DND-41 (cell line): Measurements from ENCODE around the gene POLDIP3.
A peak's percentile ranks its signal among the peaks of the same experiment; 100 is the strongest.

Source experiments
- ATAC-seq: fragments of 200-7000 bp; cut with Tn5 transposase; 3 replicates; pipeline ENCODE4 v1.9.1; 2021; ENCODE audit warnings: low read depth; ENCODE audit not compliant: insufficient read depth
- DNase-seq: peaks from one replicate; pipeline ENCODE4 v3.0.0-alpha.2; 2020
- H2AFZ ChIP-seq: 2 replicates; pipeline ENCODE4 v1.6.0; 2012; ENCODE audit warnings: low read depth, low read length
- H3K27ac ChIP-seq: 2 replicates; pipeline ENCODE4 v1.5.1; 2012; ENCODE audit warnings: low read length, inconsistent platforms
- H3K27me3 ChIP-seq: fragments of 200-600 bp; sonication (generic); 2 replicates; pipeline ENCODE4 v1.6.0; 2012; ENCODE audit warnings: low read length, mild to moderate bottlenecking, inconsistent platforms; ENCODE audit not compliant: insufficient read depth, poor library complexity
- H3K36me3 ChIP-seq: 2 replicates; pipeline ENCODE4 v1.5.1; 2012; ENCODE audit warnings: low read length, inconsistent platforms; ENCODE audit not compliant: insufficient read depth
- H3K4me1 ChIP-seq: 2 replicates; pipeline ENCODE4 v1.5.1; 2012; ENCODE audit warnings: mild to moderate bottlenecking, low read length; ENCODE audit not compliant: insufficient read depth
- H3K4me2 ChIP-seq: 2 replicates; pipeline ENCODE4 v1.6.0; 2012; ENCODE audit warnings: mild to moderate bottlenecking, moderate library complexity, low read length, inconsistent platforms; ENCODE audit not compliant: insufficient read depth
- H3K4me3 ChIP-seq, 2 experiments: fragments of 200-600 bp in 1 of 2; shearing (Covaris generic) in 1 of 2; 2 replicates each; pipeline ENCODE4 v1.5.1; 2012 to 2016; ENCODE audit warnings: inconsistent platforms in 2 of 2, low read length in 2 of 2, mild to moderate bottlenecking in 2 of 2, low read depth in 1 of 2, moderate library complexity in 1 of 2
- H3K79me2 ChIP-seq: 2 replicates; pipeline ENCODE4 v1.6.0; 2012; ENCODE audit warnings: low read length, inconsistent platforms; ENCODE audit not compliant: insufficient read depth
- H3K9ac ChIP-seq: 2 replicates; pipeline ENCODE4 v1.6.0; 2012; ENCODE audit warnings: low read depth, mild to moderate bottlenecking, inconsistent platforms, low read length, moderate library complexity
- H3K9me3 ChIP-seq: 2 replicates; pipeline ENCODE4 v1.5.1; 2012; ENCODE audit warnings: low read length, moderate library complexity, mild to moderate bottlenecking, inconsistent platforms; ENCODE audit not compliant: insufficient read depth, severe bottlenecking
- H4K20me1 ChIP-seq: 2 replicates; pipeline ENCODE4 v1.6.0; 2012; ENCODE audit warnings: low read length; ENCODE audit not compliant: insufficient read depth
- CTCF ChIP-seq: IDR thresholded peaks from 2 replicates; pipeline ENCODE4 v1.5.1; 2012; ENCODE audit warnings: borderline replicate concordance, low read length, moderate library complexity, mild to moderate bottlenecking; ENCODE audit not compliant: poor library complexity, severe bottlenecking; ENCODE audit errors: extremely low read depth
- EZH2 ChIP-seq: IDR thresholded peaks from 3 replicates; pipeline ENCODE4 v1.6.1; 2012; ENCODE audit warnings: borderline replicate concordance, low read depth, mild to moderate bottlenecking, moderate library complexity, low read length, inconsistent platforms; ENCODE audit not compliant: severe bottlenecking

Gene POLDIP3

GRCh38 chr22:42614312-42615091 lies at the start of gene POLDIP3:
POLDIP3 (minus strand) TSS chr22:42614883; CDS start chr22:42614857, 26 bp downstream.
- TF ChIP-seq CTCF (peak; percentile 45), EZH2 (no peak)
- Histone ChIP-seq H3K4me3 (peak within 1 kb of the TSS; percentile 91 to 95), H3K4me1 (peaks cover 55% of the 10 kb centered on the region), H3K27me3 (no peaks in the 10 kb centered on the region), H2AFZ (peak within 1 kb of the TSS; percentile 73), H3K9ac (peak within 1 kb of the TSS; percentile 93), H3K27ac (peak within 1 kb of the TSS; percentile 91), H3K4me2 (peak within 1 kb of the TSS; percentile 85), H3K79me2 (peaks cover 52% of the 10 kb centered on the region), H3K9me3 (no peaks in the 10 kb centered on the region), H4K20me1 (peaks cover 38% of the 10 kb centered on the region), H3K36me3 (peaks cover 37% of the 10 kb centered on the region)
- DNase-seq (peak; percentile 98), ATAC-seq (peak; percentile 64)

GRCh38 chr22:42661985-42662831 lies 47.5 kb upstream of the POLDIP3 start:
- H3K4me3 ChIP-seq, result peak overlapping the region in 1 of 2 experiments; percentile 44; a peak in 2 of 4 replicates
- no peaks in the 10 kb centered on the region for H3K79me2 ChIP-seq
- peak overlapping the region; percentile 59 for H3K4me2 ChIP-seq
- H3K4me1 ChIP-seq, result peaks cover 4% of the 10 kb centered on the region; the same call in 1 of the 2 replicates
- DNase-seq (peak; percentile 75), ATAC-seq (peak; percentile 91)
- H3K9me3 ChIP-seq, result no peaks in the 10 kb centered on the region
- no peaks in the 10 kb centered on the region for H4K20me1 ChIP-seq
- H3K36me3 ChIP-seq, result no peaks in the 10 kb centered on the region
- peak overlapping the region; percentile 65 for H2AFZ ChIP-seq
- TF ChIP-seq CTCF (peak; percentile 80), EZH2 (no peak)
- H3K9ac ChIP-seq, result peak overlapping the region; percentile 21; the same call in 1 of the 2 replicates
- no peaks in the 10 kb centered on the region for H3K27me3 ChIP-seq
- no peak overlapping the region for H3K27ac ChIP-seq

- no peak overlapping the region for H3K4me2 ChIP-seq
Observed at GRCh38 chr22:42656578-42656977, 41.9 kb upstream of the POLDIP3 start.

More at GRCh38 chr22:42656578-42656977, 41.9 kb upstream of the POLDIP3 start:
- no peaks in the 10 kb centered on the region for H3K4me1 ChIP-seq
- H3K4me3 ChIP-seq, result no peak overlapping the region
- H2AFZ ChIP-seq, result no peak overlapping the region
- no peak for DNase-seq
- H4K20me1 ChIP-seq, result no peaks in the 10 kb centered on the region
- no peaks in the 10 kb centered on the region for H3K79me2 ChIP-seq
- no peak for ATAC-seq
- H3K27me3 ChIP-seq, result no peaks in the 10 kb centered on the region
- TF ChIP-seq CTCF (no peak), EZH2 (no peak)
- H3K36me3 ChIP-seq, result no peaks in the 10 kb centered on the region
- H3K9me3 ChIP-seq, result no peaks in the 10 kb centered on the region
- no peak overlapping the region for H3K27ac ChIP-seq
- H3K9ac ChIP-seq, result no peak overlapping the region; the same call in 1 of the 2 replicates
